KBM-7 (cell line): ENCODE results near the gene CXCL14.
"Not testable (repeated sequence)": the region's sequence is repeated elsewhere in the genome, so short reads cannot be mapped to it uniquely, and the experiment has no call there.

Source experiments
- DNase-seq: peaks from one replicate; pipeline ENCODE4 v3.0.0-alpha.2; 2015
- in situ Hi-C: fragments of 300-500 bp; cut with MboI; formaldehyde crosslinking; loops from 2 replicates; pipeline ENCODE4 v1.14.3; 2020; ENCODE audit warnings: low sequenced_read_pairs, low pct_unique_long_range_greater_than_20kb, mixed read lengths

The CXCL14 gene

GRCh38 chr5:135533334-135533733 lies 45.5 kb downstream of the CXCL14 start:
- in situ Hi-C loops, result no loop called here
- no peak for DNase-seq

GRCh38 chr5:135529576-135529975 lies 49.2 kb downstream of the CXCL14 start:
- in situ Hi-C loops, DNase-seq: not testable (repeated sequence)

GRCh38 chr5:135526924-135527323 lies 51.9 kb downstream of the CXCL14 start:
- in situ Hi-C loops, result no loop called here
- peak; percentile 20 for DNase-seq

- no peak for DNase-seq
- in situ Hi-C loops, result no loop called here
Observed at GRCh38 chr5:135521964-135522363, 56.8 kb downstream of the CXCL14 start.
